ENCODE results near the gene URB1.

The URB1 gene

GRCh38 chr21:32309906-32310460, 82.8 kb downstream of the URB1 start:
- H3K4me3 ChIP-seq (ENCODE audit: low read depth, low read length), result no peak overlapping the region
- H3K27me3 ChIP-seq (ENCODE audit: insufficient read depth, low read depth, severe bottlenecking), result no peaks in the 10 kb centered on the region
- TF ChIP-seq CTCF (IDR thresholded peaks at IDR 0.05; ENCODE audit: low read depth, low read length), result no peak
- peaks cover 5% of the 10 kb centered on the region for H3K36me3 ChIP-seq
- no peak overlapping the region for H3K27ac ChIP-seq
- no peak for DNase-seq
- H3K9me3 ChIP-seq (ENCODE audit: severe bottlenecking), result no peaks in the 10 kb centered on the region

GRCh38 chr21:32308696-32309095, 84.1 kb downstream of the URB1 start:
- no peak overlapping the region for H3K4me3 ChIP-seq (ENCODE audit: low read depth, low read length)
- H3K27ac ChIP-seq, result no peak overlapping the region
- TF ChIP-seq CTCF (IDR thresholded peaks at IDR 0.05; ENCODE audit: low read depth, low read length), result no peak
- peak; percentile 41 for DNase-seq
- no peaks in the 10 kb centered on the region for H3K9me3 ChIP-seq (ENCODE audit: severe bottlenecking)
- H3K36me3 ChIP-seq, result no peaks in the 10 kb centered on the region; the same call in none of the 2 replicates
- H3K27me3 ChIP-seq (ENCODE audit: insufficient read depth, low read depth, severe bottlenecking), result no peaks in the 10 kb centered on the region

DNA sequence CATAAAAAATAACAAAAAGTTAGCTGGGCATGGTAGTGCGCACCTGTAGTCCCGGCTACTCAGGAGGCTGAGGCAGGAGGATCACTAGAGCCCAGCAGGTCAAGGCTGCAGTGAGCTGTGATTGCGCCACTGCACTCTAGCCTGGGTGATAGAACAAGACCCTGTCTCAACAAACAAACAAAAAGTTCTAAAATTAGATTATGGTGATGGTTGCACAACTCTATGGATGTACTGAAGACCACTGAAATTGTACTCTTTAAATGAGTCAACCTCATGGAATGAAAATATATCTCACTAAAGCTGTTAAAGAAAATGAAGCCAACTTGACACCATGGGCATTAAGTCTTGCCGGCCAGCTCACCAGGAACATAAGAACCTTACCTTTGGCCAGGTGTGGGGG, 85.1 kb downstream of the URB1 start:
- Histone ChIP-seq H3K27ac (no peak overlapping the region), H3K4me3 (ENCODE audit: low read depth, low read length) (no peak overlapping the region), H3K36me3 (no peaks in the 10 kb centered on the region; the same call in none of the 2 replicates), H3K27me3 (ENCODE audit: insufficient read depth, low read depth, severe bottlenecking) (no peaks in the 10 kb centered on the region), H3K9me3 (ENCODE audit: severe bottlenecking) (no peaks in the 10 kb centered on the region)
- TF ChIP-seq CTCF (IDR thresholded peaks at IDR 0.05; ENCODE audit: low read depth, low read length), result no peak
- no peak for DNase-seq

- H3K4me3 ChIP-seq (ENCODE audit: low read depth, low read length), result no peak overlapping the region
- DNase-seq, result peak; percentile 50
- peak; percentile 80 for TF ChIP-seq CTCF (IDR thresholded peaks at IDR 0.05; ENCODE audit: low read depth, low read length)
- H3K27ac ChIP-seq, result no peak overlapping the region
- H3K36me3 ChIP-seq, result no peaks in the 10 kb centered on the region; the same call in none of the 2 replicates
- H3K27me3 ChIP-seq (ENCODE audit: insufficient read depth, low read depth, severe bottlenecking), result no peaks in the 10 kb centered on the region
- no peaks in the 10 kb centered on the region for H3K9me3 ChIP-seq (ENCODE audit: severe bottlenecking)
Observed at GRCh38 chr21:32306021-32306780, 86.6 kb downstream of the URB1 start.

DNA sequence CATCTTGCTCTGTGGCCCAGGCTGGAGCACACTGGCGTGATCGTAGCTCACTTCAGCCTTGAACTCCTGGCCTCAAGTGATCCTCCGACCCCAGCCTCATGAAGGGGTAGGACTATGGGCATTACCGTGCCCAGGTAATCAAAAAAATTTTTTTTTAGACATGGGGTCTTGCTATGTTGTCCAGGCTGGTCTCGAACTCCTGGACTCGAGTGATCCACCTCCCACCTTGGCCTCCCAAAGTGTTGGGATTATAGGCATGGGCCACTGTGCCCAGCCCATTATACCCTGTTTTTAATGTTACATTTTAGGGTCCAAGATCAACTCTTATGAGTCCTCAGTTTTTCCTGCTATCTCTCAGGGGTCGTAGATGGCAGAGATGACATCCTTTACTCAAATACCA, 87.8 kb downstream of the URB1 start:
- no peak for TF ChIP-seq CTCF (IDR thresholded peaks at IDR 0.05; ENCODE audit: low read depth, low read length)
- no peaks in the 10 kb centered on the region; the same call in none of the 2 replicates for H3K36me3 ChIP-seq
- no peaks in the 10 kb centered on the region for H3K27me3 ChIP-seq (ENCODE audit: insufficient read depth, low read depth, severe bottlenecking)
- no peak for DNase-seq
- no peak overlapping the region for H3K27ac ChIP-seq
- H3K9me3 ChIP-seq (ENCODE audit: severe bottlenecking), result no peaks in the 10 kb centered on the region
- H3K4me3 ChIP-seq (ENCODE audit: low read depth, low read length), result no peak overlapping the region
